Lung (tissue), 12 donors: Measurements from ENCODE around the gene TM6SF1. TPM values are rescaled to one million over a fixed set of nuclear protein-coding genes. Genes with fewer than 3 reads are reported as not detected.

Source experiments
- ATAC-seq: fragments of 200-7000 bp; cut with Tn5 transposase; one replicate; pipeline ENCODE4 v1.9.1; 2020; ENCODE audit warnings: moderate number of reproducible peaks; ENCODE audit not compliant: insufficient read depth, low FRiP score
- DNase-seq, 3 donors: peaks; one replicate each; pipeline ENCODE4 v3.0.0-alpha.2; 2013 to 2017
- H3K27ac ChIP-seq, 2 donors: one replicate each; pipeline ENCODE4 v1.5.1; 2013; ENCODE audit warnings: mild to moderate bottlenecking in 2 of 2, moderate library complexity in 2 of 2, control low read depth in 1 of 2, inconsistent platforms in 1 of 2, low read depth in 1 of 2, low read length in 1 of 2
- H3K27me3 ChIP-seq, 3 donors: one replicate each; pipeline ENCODE4 v1.5.1; 2013; ENCODE audit warnings: low read length in 2 of 3; ENCODE audit not compliant: control insufficient read depth in 3 of 3, insufficient read depth in 3 of 3
- H3K36me3 ChIP-seq, 4 donors: one replicate each; pipeline ENCODE4 v1.5.1; 2013; ENCODE audit warnings: low read length in 4 of 4, mild to moderate bottlenecking in 1 of 4, moderate library complexity in 1 of 4; ENCODE audit not compliant: control insufficient read depth in 4 of 4, insufficient read depth in 4 of 4
- H3K4me1 ChIP-seq, 5 donors: one replicate each; pipeline ENCODE4 v1.5.1; 2013; ENCODE audit warnings: low read length in 5 of 5, mild to moderate bottlenecking in 2 of 5, moderate library complexity in 1 of 5; ENCODE audit not compliant: control insufficient read depth in 5 of 5, insufficient read depth in 5 of 5
- H3K4me3 ChIP-seq: one replicate; pipeline ENCODE4 v1.5.1; 2013; ENCODE audit warnings: mild to moderate bottlenecking, control low read depth, moderate library complexity
- H3K9ac ChIP-seq, 2 donors: one replicate each; pipeline ENCODE4 v1.5.1; 2013; ENCODE audit warnings: low read length in 2 of 2, control low read depth in 1 of 2; ENCODE audit not compliant: insufficient read depth in 1 of 2
- H3K9me3 ChIP-seq, 4 donors: one replicate each; pipeline ENCODE4 v1.5.1; 2013; ENCODE audit warnings: low read length in 3 of 4, mild to moderate bottlenecking in 1 of 4, moderate library complexity in 1 of 4; ENCODE audit not compliant: control insufficient read depth in 4 of 4, insufficient read depth in 3 of 4
- WGBS, 2 donors: extraction: QIAGEN DNeasy Blood & Tissue Kit; methylation state at CpG; one replicate each; pipeline ENCODE4 v1.1.7; 2013; 5-methylcytosine and 5-hydroxymethylcytosine counted together
- polyA plus RNA-seq, 2 donors: library from polyadenylated mRNA; stranded (reverse); fragments of 200-250 nt; gene quantifications; one replicate each; pipeline ENCODE4 v1.2.1, GENCODE V29; 2013
- total RNA-seq, 2 donors: library from RNA; depleted of rRNA in 1 of 2; stranded (reverse); fragments of >200 nt in 1 of 2; gene quantifications; one replicate each; pipeline ENCODE4 v1.2.1, GENCODE V29; 2014 to 2021
- TF ChIP-seq, protein P1 (sequence below): IDR thresholded peaks from 2 replicates; pipeline ENCODE4 v1.5.1; 2012; ENCODE audit warnings: mild to moderate bottlenecking; ENCODE audit errors: control extremely low read depth, extremely low read depth
- donor health status: control.
- donor health status: control.
- donor health status: Bipolar disorder and iron deficiency.
- donor health status: healthy.
- donor health status: DM: yes; HTN: yes; CAD: no.

Gene TM6SF1
- total and polyA plus RNA-seq, 4 donors = 4.3 to 15.8 (median 13.7) TPM

DNA sequence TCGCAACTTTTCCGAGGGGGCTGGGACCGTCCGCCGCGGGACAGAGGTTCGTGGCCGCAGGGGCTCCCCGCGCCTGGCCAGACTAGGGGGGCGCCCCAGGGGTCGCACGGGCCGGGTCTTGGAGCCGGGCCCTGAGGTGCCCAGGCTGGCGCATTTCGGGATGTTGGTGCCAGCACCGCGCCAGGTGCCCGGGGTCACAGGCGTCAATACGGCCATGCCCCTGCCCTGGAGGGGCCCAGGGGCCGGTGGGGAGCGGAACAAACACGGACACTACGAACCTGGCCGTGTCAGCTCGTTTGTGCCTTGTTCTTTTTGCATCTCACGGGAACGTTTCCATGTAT lies 366 bp downstream of the TM6SF1 start:
- Histone ChIP-seq H3K4me3 (peak overlapping the region; percentile 55), H3K36me3 (no peaks in the 10 kb centered on the region), H3K27me3 (peaks cover 0 to 20% (median 19%) of the 10 kb centered on the region in 3 donors), H3K9me3 (no peaks in the 10 kb centered on the region), H3K9ac (peak overlapping the region in 1 of 2 donors; percentile 38), H3K4me1 (peaks cover 0 to 21% (median 0%) of the 10 kb centered on the region in 5 donors), H3K27ac (peak overlapping the region; percentile 48 to 73)
- 3 to 7% methylated on average over 30 of the region's 30 CpGs for WGBS, 2 donors
- DNase-seq = no peak
- TF ChIP-seq, protein P1, sequence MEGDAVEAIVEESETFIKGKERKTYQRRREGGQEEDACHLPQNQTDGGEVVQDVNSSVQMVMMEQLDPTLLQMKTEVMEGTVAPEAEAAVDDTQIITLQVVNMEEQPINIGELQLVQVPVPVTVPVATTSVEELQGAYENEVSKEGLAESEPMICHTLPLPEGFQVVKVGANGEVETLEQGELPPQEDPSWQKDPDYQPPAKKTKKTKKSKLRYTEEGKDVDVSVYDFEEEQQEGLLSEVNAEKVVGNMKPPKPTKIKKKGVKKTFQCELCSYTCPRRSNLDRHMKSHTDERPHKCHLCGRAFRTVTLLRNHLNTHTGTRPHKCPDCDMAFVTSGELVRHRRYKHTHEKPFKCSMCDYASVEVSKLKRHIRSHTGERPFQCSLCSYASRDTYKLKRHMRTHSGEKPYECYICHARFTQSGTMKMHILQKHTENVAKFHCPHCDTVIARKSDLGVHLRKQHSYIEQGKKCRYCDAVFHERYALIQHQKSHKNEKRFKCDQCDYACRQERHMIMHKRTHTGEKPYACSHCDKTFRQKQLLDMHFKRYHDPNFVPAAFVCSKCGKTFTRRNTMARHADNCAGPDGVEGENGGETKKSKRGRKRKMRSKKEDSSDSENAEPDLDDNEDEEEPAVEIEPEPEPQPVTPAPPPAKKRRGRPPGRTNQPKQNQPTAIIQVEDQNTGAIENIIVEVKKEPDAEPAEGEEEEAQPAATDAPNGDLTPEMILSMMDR = no peak
- no peak for ATAC-seq

DNA sequence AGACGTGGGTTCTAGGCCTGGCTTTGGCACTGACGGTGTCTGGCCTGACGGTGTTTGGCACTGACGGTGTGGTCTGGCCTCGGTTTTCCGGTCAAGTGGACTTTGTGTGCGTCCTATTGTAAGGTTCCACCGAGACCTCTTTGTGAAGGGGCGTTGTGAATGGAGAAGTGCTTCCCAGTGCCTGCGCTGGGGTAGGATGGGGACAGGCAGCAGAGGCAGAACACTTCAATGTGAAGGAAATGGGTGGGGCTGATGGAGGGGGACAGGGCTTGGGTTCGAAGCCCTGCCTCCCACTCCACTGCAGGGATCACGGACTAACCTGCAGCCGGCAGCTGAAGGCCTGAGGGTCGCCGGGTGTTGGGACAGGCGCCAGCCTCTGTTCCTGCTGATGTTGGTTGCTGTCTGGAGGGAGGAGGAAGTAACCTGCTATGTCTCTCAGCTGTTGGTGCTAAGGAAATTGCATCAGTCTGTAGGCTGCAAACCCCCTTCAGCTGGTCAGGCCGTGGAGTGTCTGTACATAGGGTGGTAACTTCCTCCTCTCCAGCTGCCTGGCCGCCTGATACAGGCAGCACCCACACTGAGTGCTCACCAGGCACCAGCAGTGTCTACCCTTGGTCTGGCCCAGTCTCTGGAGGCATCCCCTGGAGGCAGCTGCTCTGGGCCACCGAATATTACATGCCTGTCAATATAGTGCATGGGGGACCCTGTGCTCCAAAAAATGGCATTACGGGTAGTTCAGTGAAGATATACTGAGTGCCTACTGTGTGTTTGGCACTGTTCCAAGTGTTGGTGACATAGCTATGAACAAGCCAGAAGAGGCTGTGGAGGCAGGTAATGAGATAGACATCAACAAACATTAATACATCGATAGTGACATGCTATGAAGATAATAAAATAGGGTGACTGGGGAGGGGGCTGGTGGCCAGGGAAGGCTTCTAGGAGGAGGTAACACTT lies 1.1 kb downstream of the TM6SF1 start:
- peak overlapping the region in 1 of 2 donors; percentile 73 for H3K27ac ChIP-seq

DNA sequence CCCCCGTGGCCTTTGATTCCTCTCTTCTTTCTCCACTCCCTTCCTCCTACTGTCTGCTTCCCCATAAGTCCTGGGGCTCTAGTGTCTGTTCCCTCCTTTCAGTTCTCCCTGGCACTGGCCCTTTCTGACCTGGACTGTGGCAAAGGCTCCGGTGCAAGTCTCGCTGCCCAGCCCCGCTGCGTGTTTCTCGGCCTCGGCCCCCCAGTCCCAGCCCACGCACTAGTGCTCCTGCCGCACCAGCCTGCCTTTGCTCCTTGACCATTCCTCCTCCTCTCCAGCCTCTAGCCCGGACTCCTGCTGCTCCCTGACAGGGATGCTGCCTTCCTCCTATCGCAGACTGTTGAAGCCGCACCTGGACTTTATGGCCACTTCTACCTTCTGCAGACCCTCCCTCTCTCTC lies 2.1 kb downstream of the TM6SF1 start:
- 85 to 86% methylated on average over 12 of the region's 12 CpGs for WGBS, 2 donors

More for the DNA sequence above, 1.1 kb downstream of the TM6SF1 start:
- H3K27me3 ChIP-seq = peaks cover 0 to 20% (median 19%) of the 10 kb centered on the region in 3 donors
- TF ChIP-seq, protein P1 = no peak
- peak; percentile 41 to 62 (median 48) for DNase-seq
- H3K9me3 ChIP-seq = no peaks in the 10 kb centered on the region
- H3K36me3 ChIP-seq = no peaks in the 10 kb centered on the region
- WGBS, 2 donors = 11 to 20% methylated on average over 21 of the region's 21 CpGs
- peak overlapping the region in 1 of 2 donors; percentile 38 for H3K9ac ChIP-seq
- peaks cover 0 to 28% (median 0%) of the 10 kb centered on the region in 5 donors for H3K4me1 ChIP-seq
- ATAC-seq = peak; percentile 62
- peak overlapping the region; percentile 18 for H3K4me3 ChIP-seq

More for the DNA sequence above, 2.1 kb downstream of the TM6SF1 start:
- peaks cover 0 to 20% (median 19%) of the 10 kb centered on the region in 3 donors for H3K27me3 ChIP-seq
- TF ChIP-seq, protein P1 = no peak
- H3K4me3 ChIP-seq = no peak overlapping the region
- peaks cover 0 to 3% (median 0%) of the 10 kb centered on the region in 4 donors for H3K36me3 ChIP-seq
- ATAC-seq = no peak
- H3K9ac ChIP-seq = no peak overlapping the region
- peak overlapping the region in 1 of 2 donors; percentile 73 for H3K27ac ChIP-seq
- H3K9me3 ChIP-seq = no peaks in the 10 kb centered on the region
- peaks cover 0 to 33% (median 0%) of the 10 kb centered on the region in 5 donors for H3K4me1 ChIP-seq
- DNase-seq = no peak
